Sigmoid colon (tissue), 4 donors: ENCODE results near the gene GTSE1.

ENCODE experiments used
- CTCF ChIP-seq, 4 experiments: fragments of 450-650 bp in 3 of 4; fragments of 200-600 bp in 1 of 4; IDR thresholded peaks; one replicate each; pipeline ENCODE4 v1.5.1; 2016 to 2019; ENCODE audit warnings: antibody characterized with exemption in 4 of 4, mild to moderate bottlenecking in 3 of 4, moderate library complexity in 2 of 4
- EP300 ChIP-seq, 4 donors: sonication (generic); formaldehyde crosslinking; IDR thresholded peaks; one replicate each; pipeline ENCODE4 v1.6.1; 2017; ENCODE audit warnings: antibody characterized with exemption in 4 of 4
- POLR2A ChIP-seq, 2 donors: fragments of 450-650 bp; IDR thresholded peaks; one replicate each; pipeline ENCODE4 v1.6.1; 2016; ENCODE audit warnings: antibody characterized with exemption in 2 of 2, mild to moderate bottlenecking in 2 of 2, moderate library complexity in 2 of 2
- POLR2AphosphoS5 ChIP-seq, 4 donors: sonication (generic); formaldehyde crosslinking; IDR thresholded peaks; one replicate each; pipeline ENCODE4 v1.6.1; 2017; ENCODE audit warnings: antibody characterized with exemption in 4 of 4

- TF ChIP-seq POLR2A (IDR thresholded peaks at IDR 0.05) (no peak), CTCF (IDR thresholded peaks at IDR 0.05) (no peak), POLR2AphosphoS5 (IDR thresholded peaks at IDR 0.05) (no peak), EP300 (IDR thresholded peaks at IDR 0.05) (no peak)
Observed at GRCh38 chr22:46366801-46367706, 70.4 kb downstream of the GTSE1 start.
